ENCODE measurements around the gene STK38.

DNA sequence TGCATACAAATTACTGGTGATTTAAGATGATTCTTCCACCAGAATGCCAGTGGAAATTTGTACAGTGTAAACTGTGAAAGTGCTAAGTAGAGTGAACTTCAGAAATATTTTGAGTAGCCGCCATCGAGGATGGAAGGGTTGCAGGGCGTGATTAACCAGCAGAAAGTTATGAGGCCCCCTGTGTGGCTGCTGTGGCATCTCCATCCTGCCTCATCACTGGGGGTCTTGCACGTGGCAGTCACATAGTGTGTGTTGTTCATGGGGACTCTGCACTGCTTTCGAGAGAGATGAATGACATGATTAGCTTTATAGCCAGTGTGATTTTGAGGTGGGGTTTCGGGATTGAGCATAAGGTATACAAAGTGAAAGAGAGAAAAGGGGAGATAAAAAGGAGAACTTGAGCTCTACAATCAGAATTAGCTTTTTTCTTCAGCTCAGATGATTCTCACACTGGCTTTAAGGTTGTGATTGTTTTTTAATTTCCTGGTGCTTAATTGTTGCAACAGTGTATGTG lies 78.1 kb downstream of the STK38 start:
- TF ChIP-seq CTCF (IDR thresholded peaks at IDR 0.05) (no peak), POLR2A (IDR thresholded peaks at IDR 0.05) (no peak), POLR2AphosphoS5 (IDR thresholded peaks at IDR 0.05) (no peak)

Measured in gastroesophageal sphincter (tissue), 3 donors.